Caco-2 (cell line): ENCODE results near the gene CRTC3. TPM values are rescaled to one million over a fixed set of nuclear protein-coding genes. Genes with fewer than 3 reads are reported as not detected.

Experiments used
- BruUV-seq: library from RNA; stranded (reverse); fragments of 400-500 nt; replicated peaks from 2 replicates; lab custom pipeline; 2021; lab: Mats Ljungman, UMichigan
- CTCF ChIA-PET: fragments of 300-600 bp; sonication (Branson Sonifier 250); formaldehyde crosslinking; loops from one replicate; lab custom pipeline; 2022; ENCODE audit warnings: antibody characterized with exemption; lab: Charles Lee
- POLR2A ChIA-PET: fragments of 300-600 bp; sonication (Branson Sonifier 250); formaldehyde crosslinking; loops from one replicate; lab custom pipeline; 2022; ENCODE audit warnings: antibody characterized with exemption; lab: Charles Lee
- DNase-seq, 2 experiments: peaks; one replicate each; pipeline versions ENCODE4 v3.0.0 to v3.0.0-alpha.2; 2020 to 2022
- H3K27me3 ChIP-seq: replicated peaks from 2 replicates; pipeline ENCODE4 v1.6.0; 2011; ENCODE audit warnings: low read length; ENCODE audit not compliant: control insufficient read depth, insufficient read depth
- H3K36me3 ChIP-seq: 2 replicates; pipeline ENCODE4 v1.5.1; 2011; ENCODE audit warnings: low read length; ENCODE audit not compliant: control insufficient read depth, insufficient read depth
- H3K4me1 ChIP-seq: fragments of 250-450 bp; sonication (Bioruptor Pico); 2 replicates; pipeline ENCODE4 v1.5.1; 2020; ENCODE audit warnings: mild to moderate bottlenecking
- H3K4me3 ChIP-seq: 2 replicates; pipeline ENCODE4 v1.5.1; 2011; ENCODE audit warnings: low read depth, mild to moderate bottlenecking, control low read depth, low read length
- H3K9me3 ChIP-seq: fragments of 250-450 bp; sonication (Bioruptor Pico); 2 replicates; pipeline ENCODE4 v1.5.1; 2020; ENCODE audit warnings: mild to moderate bottlenecking, moderate library complexity
- H3K27ac Mint-ChIP-seq: one replicate; pipeline ENCODE4 v1.8.0; 2022; ENCODE audit warnings: mixed read lengths; ENCODE audit not compliant: unreplicated experiment
- H3K27me3 Mint-ChIP-seq: one replicate; pipeline ENCODE4 v1.8.0; 2022; ENCODE audit warnings: mixed read lengths; ENCODE audit not compliant: insufficient read depth, unreplicated experiment
- H3K36me3 Mint-ChIP-seq: one replicate; pipeline ENCODE4 v1.8.0; 2022; ENCODE audit warnings: mild to moderate bottlenecking, mixed read lengths; ENCODE audit not compliant: insufficient read depth, unreplicated experiment
- H3K4me1 Mint-ChIP-seq: one replicate; pipeline ENCODE4 v1.8.0; 2022; ENCODE audit warnings: low read depth, mixed read lengths; ENCODE audit not compliant: unreplicated experiment
- H3K4me3 Mint-ChIP-seq: one replicate; pipeline ENCODE4 v1.8.0; 2022; ENCODE audit warnings: mild to moderate bottlenecking, moderate library complexity, mixed read lengths; ENCODE audit not compliant: unreplicated experiment
- H3K9me3 Mint-ChIP-seq: one replicate; pipeline ENCODE4 v1.8.0; 2022; ENCODE audit warnings: mixed read lengths; ENCODE audit not compliant: unreplicated experiment
- CTCF ChIP-seq, 2 experiments: fragments of 200-600 bp in 1 of 2; IDR thresholded peaks; 1 replicate in 1 of 2; 2 replicates in 1 of 2; pipeline versions ENCODE4 v1.5.1 to v1.8.0; 2011 to 2022; ENCODE audit warnings: antibody characterized with exemption in 1 of 2, control low read depth in 1 of 2, inconsistent platforms in 1 of 2, low read depth in 1 of 2, low read length in 1 of 2, mild to moderate bottlenecking in 1 of 2, moderate library complexity in 1 of 2; ENCODE audit not compliant: insufficient read depth in 1 of 2, severe bottlenecking in 1 of 2, unreplicated experiment in 1 of 2
- intact Hi-C: fragments of 100-400 bp; cut with micrococcal nuclease; formaldehyde crosslinking; loops from one replicate; pipeline ENCODE4 v1.10.0; 2022; ENCODE audit not compliant: unreplicated experiment
- total RNA-seq: library from RNA; stranded (reverse); gene quantifications from 2 replicates; pipeline ENCODE4 v1.2.3, GENCODE V29; 2022

Gene CRTC3
- total RNA-seq, 1 experiment from 2014 or later, result 35.0 TPM

GRCh38 chr15:90593499-90594158, 63.9 kb downstream of the CRTC3 start:
- Histone ChIP-seq H3K9me3 (no peaks in the 10 kb centered on the region), H3K4me3 (no peak overlapping the region), H3K4me1 (no peaks in the 10 kb centered on the region), H3K36me3 (no peaks in the 10 kb centered on the region; the same call in 1 of the 2 replicates), H3K27me3 (no peaks in the 10 kb centered on the region)
- Mint-ChIP-seq H3K9me3 (no peaks in the 10 kb centered on the region), H3K27ac (no peak overlapping the region), H3K4me3 (no peak overlapping the region), H3K36me3 (peaks cover 13% of the 10 kb centered on the region), H3K4me1 (no peaks in the 10 kb centered on the region), H3K27me3 (no peaks in the 10 kb centered on the region)
- no TSS peak for BruUV-seq
- ChIA-PET POLR2A (no interaction called here), CTCF (no interaction called here)
- TF ChIP-seq CTCF (IDR thresholded peaks at IDR 0.05; ENCODE audit: insufficient read depth in 1 of 2, low read depth in 1 of 2, low read length in 1 of 2, severe bottlenecking in 1 of 2, unreplicated experiment in 1 of 2), result no peak
- no peak for DNase-seq
- intact Hi-C loops, result no loop called here

- no peak for DNase-seq
- Histone ChIP-seq H3K4me3 (no peak overlapping the region), H3K9me3 (no peaks in the 10 kb centered on the region), H3K27me3 (no peaks in the 10 kb centered on the region), H3K36me3 (no peaks in the 10 kb centered on the region; the same call in 1 of the 2 replicates), H3K4me1 (no peaks in the 10 kb centered on the region)
- no peak overlapping the region for H3K27ac Mint-ChIP-seq
- no peak overlapping the region for H3K4me3 Mint-ChIP-seq
- TF ChIP-seq CTCF (IDR thresholded peaks at IDR 0.05; ENCODE audit: insufficient read depth in 1 of 2, low read depth in 1 of 2, low read length in 1 of 2, severe bottlenecking in 1 of 2, unreplicated experiment in 1 of 2), result no peak
- BruUV-seq, result no TSS peak
- no peaks in the 10 kb centered on the region for H3K9me3 Mint-ChIP-seq
- peaks cover 11% of the 10 kb centered on the region for H3K36me3 Mint-ChIP-seq
- intact Hi-C loops, result no loop called here
- H3K27me3 Mint-ChIP-seq, result no peaks in the 10 kb centered on the region
- CTCF ChIA-PET, result no interaction called here
- POLR2A ChIA-PET, result no interaction called here
- H3K4me1 Mint-ChIP-seq, result no peaks in the 10 kb centered on the region
Measured at GRCh38 chr15:90594301-90594738, 64.6 kb downstream of the CRTC3 start.

- Mint-ChIP-seq H3K27me3 (no peaks in the 10 kb centered on the region), H3K27ac (no peak overlapping the region), H3K36me3 (peaks cover 11% of the 10 kb centered on the region), H3K4me3 (no peak overlapping the region), H3K4me1 (no peaks in the 10 kb centered on the region), H3K9me3 (no peaks in the 10 kb centered on the region)
- no peak for TF ChIP-seq CTCF (IDR thresholded peaks at IDR 0.05; ENCODE audit: insufficient read depth in 1 of 2, low read depth in 1 of 2, low read length in 1 of 2, severe bottlenecking in 1 of 2, unreplicated experiment in 1 of 2)
- no peaks in the 10 kb centered on the region for H3K9me3 ChIP-seq
- CTCF ChIA-PET, result no interaction called here
- H3K27me3 ChIP-seq, result no peaks in the 10 kb centered on the region
- H3K4me1 ChIP-seq, result no peaks in the 10 kb centered on the region
- no peak overlapping the region for H3K4me3 ChIP-seq
- intact Hi-C loops, result loop anchor here (5.0 kb wide), 1 partner anchor 98 kb away; no protein-coding TSS in a partner anchor
- POLR2A ChIA-PET, result no interaction called here
- BruUV-seq, result no TSS peak
- H3K36me3 ChIP-seq, result no peaks in the 10 kb centered on the region; the same call in 1 of the 2 replicates
- no peak for DNase-seq
Measured at GRCh38 chr15:90595763-90596155, 66.0 kb downstream of the CRTC3 start.
